Suprapubic skin (tissue), 4 donors: ENCODE results near the gene CEND1. TPM values are rescaled to one million over a fixed set of nuclear protein-coding genes. Genes with fewer than 3 reads are reported as not detected.
A peak's percentile ranks its signal among the peaks of the same experiment; 100 is the strongest.

Experiments
- DNase-seq, 2 donors: peaks; one replicate each; pipeline ENCODE4 v3.0.0-alpha.2; 2019; ENCODE audit warnings: low spot score in 2 of 2
- H3K27ac ChIP-seq: fragments of 200-600 bp; sonication (generic); one replicate; pipeline ENCODE4 v1.5.1; 2019
- H3K27me3 ChIP-seq: fragments of 200-600 bp; sonication (generic); one replicate; pipeline ENCODE4 v1.5.1; 2019
- H3K36me3 ChIP-seq: fragments of 200-600 bp; sonication (generic); one replicate; pipeline ENCODE4 v1.5.1; 2019
- H3K4me1 ChIP-seq: fragments of 200-600 bp; sonication (generic); one replicate; pipeline ENCODE4 v1.5.1; 2019
- H3K4me3 ChIP-seq: fragments of 200-600 bp; sonication (generic); one replicate; pipeline ENCODE4 v1.5.1; 2019; ENCODE audit warnings: mild to moderate bottlenecking
- H3K9me3 ChIP-seq: fragments of 200-600 bp; sonication (generic); one replicate; pipeline ENCODE4 v1.5.1; 2019
- EP300 ChIP-seq: sonication (generic); formaldehyde crosslinking; IDR thresholded peaks from one replicate; pipeline ENCODE4 v1.6.1; 2017; ENCODE audit warnings: antibody characterized with exemption
- POLR2A ChIP-seq, 2 donors: fragments of 450-650 bp; IDR thresholded peaks; one replicate each; pipeline ENCODE4 v1.6.1; 2017; ENCODE audit warnings: antibody characterized with exemption in 2 of 2, mild to moderate bottlenecking in 2 of 2, moderate library complexity in 2 of 2
- POLR2AphosphoS5 ChIP-seq, 3 donors: sonication (generic); formaldehyde crosslinking; IDR thresholded peaks; one replicate each; pipeline ENCODE4 v1.6.1; 2017; ENCODE audit warnings: antibody characterized with exemption in 3 of 3
- WGBS: methylation state at CpG from one replicate; pipeline ENCODE4 v1.1.5; 2018; 5-methylcytosine and 5-hydroxymethylcytosine counted together
- total RNA-seq, 4 donors: library from RNA; depleted of rRNA; stranded (reverse); fragments of >200 nt; gene quantifications; one replicate each; pipeline ENCODE4 v1.1.0, GENCODE V29; 2016
- TF ChIP-seq, protein P1 (sequence below), 2 donors: fragments of 200-600 bp in 1 of 2; fragments of 450-650 bp in 1 of 2; sonication (generic) in 1 of 2; IDR thresholded peaks; one replicate each; pipeline ENCODE4 v1.5.1; 2016 to 2019; ENCODE audit warnings: antibody characterized with exemption in 2 of 2, mild to moderate bottlenecking in 1 of 2, moderate library complexity in 1 of 2

Gene CEND1
- total RNA-seq, 4 donors from 2014 or later, result not detected

DNA sequence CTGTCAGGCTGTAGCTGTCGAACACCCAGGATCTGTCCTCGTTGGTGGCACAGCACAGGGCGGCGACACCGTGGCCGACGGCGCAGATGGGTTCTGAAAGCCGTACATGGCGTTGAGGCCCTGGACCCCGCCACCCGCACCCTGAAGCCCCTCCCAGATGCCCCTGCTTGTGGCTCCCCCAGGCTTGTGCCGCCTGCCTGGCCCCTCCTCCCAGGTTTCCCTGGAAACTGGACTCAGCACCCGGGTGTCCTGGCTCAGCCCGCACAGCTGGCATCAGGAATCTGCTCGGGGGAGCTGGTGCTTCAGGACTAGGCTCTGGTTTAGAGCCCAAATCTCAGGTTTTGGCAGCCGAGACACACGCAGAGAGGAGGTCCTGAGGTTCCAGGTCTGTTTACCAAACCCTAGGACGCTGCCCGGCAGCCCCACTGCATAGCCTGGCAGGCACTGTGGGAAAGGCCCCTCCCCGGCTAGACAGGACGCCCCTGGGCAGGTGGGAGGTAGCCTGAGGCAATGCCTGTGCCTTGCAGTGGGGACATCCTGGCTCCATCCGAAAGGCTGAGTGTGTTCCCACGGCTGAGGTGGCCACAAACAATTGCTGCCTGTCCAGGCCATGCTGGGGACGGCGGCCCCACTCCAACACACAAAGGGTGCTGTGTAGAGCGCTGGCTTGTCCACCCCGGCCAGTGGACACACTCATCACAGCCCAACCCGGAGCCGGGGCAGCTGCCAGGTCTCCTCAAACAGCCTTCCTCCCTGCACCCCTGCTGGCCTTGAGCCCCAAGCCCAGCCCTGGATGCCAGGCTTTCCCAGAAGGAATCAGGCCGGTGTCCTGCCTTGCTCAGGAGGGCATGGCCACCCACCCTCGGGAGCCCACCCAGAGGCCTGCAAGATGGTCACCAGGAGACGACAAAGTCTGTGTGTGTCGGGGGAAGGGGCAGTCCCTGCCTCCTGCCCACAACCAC lies 17.2 kb downstream of the CEND1 start:
- TF ChIP-seq POLR2AphosphoS5 (IDR thresholded peaks at IDR 0.05) (no peak), POLR2A (IDR thresholded peaks at IDR 0.05) (no peak), EP300 (no peak)
- TF ChIP-seq, protein P1, sequence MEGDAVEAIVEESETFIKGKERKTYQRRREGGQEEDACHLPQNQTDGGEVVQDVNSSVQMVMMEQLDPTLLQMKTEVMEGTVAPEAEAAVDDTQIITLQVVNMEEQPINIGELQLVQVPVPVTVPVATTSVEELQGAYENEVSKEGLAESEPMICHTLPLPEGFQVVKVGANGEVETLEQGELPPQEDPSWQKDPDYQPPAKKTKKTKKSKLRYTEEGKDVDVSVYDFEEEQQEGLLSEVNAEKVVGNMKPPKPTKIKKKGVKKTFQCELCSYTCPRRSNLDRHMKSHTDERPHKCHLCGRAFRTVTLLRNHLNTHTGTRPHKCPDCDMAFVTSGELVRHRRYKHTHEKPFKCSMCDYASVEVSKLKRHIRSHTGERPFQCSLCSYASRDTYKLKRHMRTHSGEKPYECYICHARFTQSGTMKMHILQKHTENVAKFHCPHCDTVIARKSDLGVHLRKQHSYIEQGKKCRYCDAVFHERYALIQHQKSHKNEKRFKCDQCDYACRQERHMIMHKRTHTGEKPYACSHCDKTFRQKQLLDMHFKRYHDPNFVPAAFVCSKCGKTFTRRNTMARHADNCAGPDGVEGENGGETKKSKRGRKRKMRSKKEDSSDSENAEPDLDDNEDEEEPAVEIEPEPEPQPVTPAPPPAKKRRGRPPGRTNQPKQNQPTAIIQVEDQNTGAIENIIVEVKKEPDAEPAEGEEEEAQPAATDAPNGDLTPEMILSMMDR (IDR thresholded peaks at IDR 0.05), result no peak
- no peak overlapping the region for H3K4me3 ChIP-seq
- peaks cover 24% of the 10 kb centered on the region for H3K4me1 ChIP-seq
- DNase-seq, result peak in 1 of 2 donors; percentile 62
- peaks cover 45% of the 10 kb centered on the region for H3K36me3 ChIP-seq
- H3K9me3 ChIP-seq, result no peaks in the 10 kb centered on the region
- peak overlapping the region; percentile 22 for H3K27ac ChIP-seq
- WGBS, result 76% methylated on average over 5 of the region's 34 CpGs
- H3K27me3 ChIP-seq, result no peaks in the 10 kb centered on the region

DNA sequence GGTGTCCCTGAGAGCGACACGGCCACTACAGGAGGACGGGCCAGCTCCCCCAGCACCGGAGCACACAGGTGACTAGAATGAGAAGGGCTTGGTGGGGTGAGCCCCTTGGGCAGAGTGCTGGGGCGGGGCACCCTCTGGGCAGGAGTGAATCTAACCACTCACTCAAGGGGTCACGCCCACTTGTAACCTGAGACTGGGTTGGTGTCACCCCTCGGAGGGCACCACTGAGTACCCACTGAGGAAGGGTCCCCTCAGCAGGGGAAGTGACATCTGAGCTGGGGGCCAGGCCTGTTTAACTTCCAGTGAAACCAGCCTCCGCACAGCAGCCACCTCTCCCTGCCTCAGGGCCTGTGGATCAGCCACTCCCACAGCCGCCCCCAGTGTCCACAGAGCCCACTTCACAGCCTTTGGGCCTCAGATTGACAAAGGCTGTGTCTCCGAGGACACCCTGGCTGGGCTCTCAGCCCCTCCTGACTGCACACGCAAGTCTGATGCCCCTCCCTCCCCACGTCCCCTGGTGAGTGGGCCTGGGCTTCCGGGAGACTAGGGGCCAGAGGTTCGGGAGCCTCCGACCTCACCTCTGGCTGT lies 18.2 kb downstream of the CEND1 start:
- Histone ChIP-seq H3K4me1 (peaks cover 21% of the 10 kb centered on the region), H3K9me3 (no peaks in the 10 kb centered on the region), H3K36me3 (peaks cover 55% of the 10 kb centered on the region), H3K27ac (no peak overlapping the region), H3K4me3 (no peak overlapping the region), H3K27me3 (no peaks in the 10 kb centered on the region)
- no peak for DNase-seq
- WGBS, result 100% methylated on average over 1 of the region's 15 CpGs
- TF ChIP-seq POLR2A (IDR thresholded peaks at IDR 0.05) (no peak), EP300 (no peak), POLR2AphosphoS5 (IDR thresholded peaks at IDR 0.05) (no peak)
- TF ChIP-seq, protein P1 (IDR thresholded peaks at IDR 0.05), result no peak

DNA sequence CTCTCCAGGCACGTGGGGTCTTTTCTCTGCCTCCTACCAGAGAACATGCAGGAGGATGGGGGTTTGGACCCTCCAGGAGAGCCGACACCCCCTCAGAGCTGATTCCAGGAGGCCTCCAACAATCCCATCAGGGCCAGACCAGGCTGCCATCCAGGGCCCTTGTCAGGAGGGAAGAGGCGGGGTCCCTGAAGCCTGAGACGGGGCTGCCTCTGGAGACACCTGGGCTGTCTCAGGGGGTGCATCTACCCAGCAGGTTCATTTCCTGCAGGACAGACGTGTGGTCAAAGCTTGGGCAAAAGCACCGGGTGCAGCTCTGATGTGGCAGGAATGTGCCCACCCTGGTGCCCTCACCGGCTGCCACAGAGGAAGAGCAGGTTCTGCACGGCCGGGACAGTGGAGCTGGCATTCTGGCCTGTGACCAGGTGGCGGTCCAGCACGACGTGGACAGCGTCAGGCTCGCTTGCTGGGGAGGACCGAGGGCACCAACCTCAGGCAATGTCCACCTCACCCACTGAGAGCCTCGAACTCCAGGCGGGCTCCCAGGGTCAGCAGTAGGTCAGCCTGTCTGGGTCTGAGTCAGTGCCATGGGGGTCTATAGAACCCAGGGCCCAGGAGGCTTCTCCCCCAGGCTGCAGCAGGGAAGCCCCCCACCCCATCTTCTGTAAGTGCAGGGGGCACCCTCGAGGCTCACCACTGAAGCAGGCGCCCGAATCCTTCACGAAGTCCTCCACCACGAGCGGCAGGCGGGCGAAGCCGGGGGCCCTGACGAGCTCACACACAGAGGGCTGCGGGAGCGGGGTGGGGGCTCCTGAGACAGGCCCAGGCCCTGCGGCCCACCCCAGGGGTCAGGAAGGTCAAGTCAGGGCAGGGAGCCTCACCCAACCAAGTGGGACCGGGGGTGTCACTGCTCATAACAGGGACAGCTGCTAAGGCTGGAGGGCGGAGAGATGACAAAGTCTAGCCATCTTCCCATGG lies 19.0 kb downstream of the CEND1 start:
- 87% methylated on average over 30 of the region's 32 CpGs for WGBS
- Histone ChIP-seq H3K27ac (no peak overlapping the region), H3K36me3 (peaks cover 61% of the 10 kb centered on the region)

DNA sequence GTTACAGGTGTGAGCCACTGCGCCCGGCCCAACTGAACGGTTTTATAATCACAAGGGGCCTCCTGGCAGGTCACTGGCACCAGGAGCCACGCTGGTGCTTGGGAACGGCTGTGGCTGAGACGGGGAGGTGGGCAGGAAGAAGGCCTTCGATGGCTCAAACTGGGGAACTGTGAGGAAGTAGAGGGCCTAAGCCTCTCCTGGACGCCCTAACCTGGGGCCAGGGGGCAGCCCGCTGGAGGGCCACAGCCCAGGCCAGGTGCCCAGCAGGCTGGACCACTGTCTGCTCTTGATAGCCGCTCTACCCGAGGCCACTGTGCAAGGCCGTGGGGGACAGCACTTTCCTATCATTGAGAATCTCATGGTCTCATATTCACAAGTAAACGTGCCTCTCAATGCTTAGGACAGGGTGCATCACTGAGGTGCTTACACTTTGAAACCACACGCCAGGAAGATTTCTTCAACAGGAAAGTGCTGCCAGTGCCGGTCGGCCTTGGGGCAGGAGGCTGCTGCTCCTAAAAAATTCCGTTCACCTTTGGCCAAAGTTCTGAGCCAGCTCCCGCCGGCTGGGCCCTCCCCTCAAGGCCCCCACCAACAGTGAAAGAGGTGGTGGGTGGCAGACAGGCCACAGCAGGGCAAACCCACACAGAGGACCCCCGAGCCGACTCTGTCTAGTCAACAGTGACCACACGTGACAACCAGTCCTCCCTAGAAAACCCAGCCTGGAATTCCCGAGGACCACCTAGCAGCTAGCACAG lies 19.8 kb downstream of the CEND1 start:
- Histone ChIP-seq H3K27me3 (no peaks in the 10 kb centered on the region), H3K9me3 (no peaks in the 10 kb centered on the region), H3K27ac (no peak overlapping the region), H3K36me3 (peaks cover 67% of the 10 kb centered on the region), H3K4me1 (peaks cover 5% of the 10 kb centered on the region), H3K4me3 (no peak overlapping the region)
- WGBS, result 97% methylated on average over 7 of the region's 23 CpGs
- TF ChIP-seq, protein P1 (IDR thresholded peaks at IDR 0.05), result no peak
- no peak for TF ChIP-seq EP300
- no peak for TF ChIP-seq POLR2A (IDR thresholded peaks at IDR 0.05)
- TF ChIP-seq POLR2AphosphoS5 (IDR thresholded peaks at IDR 0.05), result no peak
- DNase-seq, result peak in 1 of 2 donors; percentile 67

More for the DNA sequence above, 19.0 kb downstream of the CEND1 start:
- Histone ChIP-seq H3K4me1 (peaks cover 13% of the 10 kb centered on the region), H3K9me3 (no peaks in the 10 kb centered on the region), H3K27me3 (no peaks in the 10 kb centered on the region), H3K4me3 (no peak overlapping the region)
- TF ChIP-seq EP300, result no peak
- no peak for TF ChIP-seq POLR2A (IDR thresholded peaks at IDR 0.05)
- TF ChIP-seq, protein P1 (IDR thresholded peaks at IDR 0.05), result no peak
- TF ChIP-seq POLR2AphosphoS5 (IDR thresholded peaks at IDR 0.05), result no peak
- DNase-seq, result peak in 1 of 2 donors; percentile 69
